H1 (cell line): ENCODE results near the gene DAB2IP. TPM values are rescaled to one million over a fixed set of nuclear protein-coding genes. Genes with fewer than 3 reads are reported as not detected.
A peak's percentile ranks its signal among the peaks of the same experiment; 100 is the strongest.

Source experiments
- CTCF ChIA-PET: fragments of 300-600 bp; sonication (Branson Sonifier 250); formaldehyde crosslinking; loops from one replicate; lab custom pipeline; 2021; ENCODE audit not compliant: partially characterized antibody; lab: Charles Lee
- POLR2A ChIA-PET: fragments of 300-600 bp; sonication (Branson Sonifier 250); formaldehyde crosslinking; loops from one replicate; lab custom pipeline; 2021; ENCODE audit warnings: inconsistent platforms; ENCODE audit not compliant: partially characterized antibody; lab: Charles Lee
- DNase-seq, 2 experiments: peaks; one replicate each; pipeline versions ENCODE4 v3.0.0 to v3.0.0-alpha.2; 2010 to 2022; ENCODE audit warnings: low spot score in 2 of 2, low read depth in 1 of 2, mixed read lengths in 1 of 2
- FAIRE-seq: peaks from 2 replicates; lab custom pipeline; 2011; peaks lifted over from hg19 to GRCh38; lab: Jason Lieb, UNC
- H2AFZ ChIP-seq: 2 replicates; pipeline ENCODE4 v1.8.1; 2012; ENCODE audit warnings: low read length, inconsistent platforms
- H2AK5ac ChIP-seq: 2 replicates; pipeline ENCODE4 v1.6.1; 2013; ENCODE audit warnings: low read depth, low read length
- H2BK120ac ChIP-seq: replicated peaks from 2 replicates; pipeline ENCODE3; 2013; ENCODE audit warnings: low read depth, low read length, inconsistent platforms
- H2BK12ac ChIP-seq: 2 replicates; pipeline ENCODE4 v1.6.1; 2013; ENCODE audit warnings: low read depth, low read length
- H2BK15ac ChIP-seq: 2 replicates; pipeline ENCODE4 v1.6.1; 2013; ENCODE audit warnings: low read length
- H2BK20ac ChIP-seq: 2 replicates; pipeline ENCODE4 v1.6.1; 2013; ENCODE audit warnings: low read length
- H2BK5ac ChIP-seq: 2 replicates; pipeline ENCODE4 v1.6.1; 2013; ENCODE audit warnings: low read depth, low read length
- H3K14ac ChIP-seq: 2 replicates; pipeline ENCODE4 v1.6.1; 2013; ENCODE audit warnings: inconsistent platforms; ENCODE audit not compliant: insufficient read length
- H3K18ac ChIP-seq: 2 replicates; pipeline ENCODE4 v1.6.1; 2013; ENCODE audit warnings: low read length; ENCODE audit errors: extremely low read depth
- H3K23ac ChIP-seq: 2 replicates; pipeline ENCODE4 v1.6.1; 2013; ENCODE audit warnings: inconsistent platforms; ENCODE audit not compliant: insufficient read length
- H3K23me2 ChIP-seq: 2 replicates; pipeline ENCODE4 v1.6.1; 2013; ENCODE audit warnings: low read depth, low read length
- H3K27ac ChIP-seq: 2 replicates; pipeline ENCODE4 v1.6.1; 2011; ENCODE audit warnings: low read depth, low read length, inconsistent platforms
- H3K27me3 ChIP-seq, 4 experiments: replicated peaks in 1 of 4; 1 replicate in 1 of 4; 2 replicates in 3 of 4; pipeline versions ENCODE4 v1.6.1 to v1.8.1; 2011 to 2013; ENCODE audit warnings: low read length in 3 of 4, mild to moderate bottlenecking in 3 of 4, inconsistent platforms in 2 of 4, mixed read lengths in 2 of 4, moderate library complexity in 1 of 4; ENCODE audit not compliant: control insufficient read depth in 3 of 4, insufficient read depth in 3 of 4; ENCODE audit errors: extremely low read depth in 1 of 4
- H3K36me3 ChIP-seq, 4 experiments: 2 replicates each; pipeline versions ENCODE4 v1.6.1 to v1.8.1; 2011 to 2013; ENCODE audit warnings: mild to moderate bottlenecking in 4 of 4, low read length in 3 of 4, moderate library complexity in 2 of 4, control low read depth in 1 of 4, inconsistent platforms in 1 of 4; ENCODE audit not compliant: insufficient read depth in 4 of 4, control insufficient read depth in 2 of 4
- H3K4ac ChIP-seq: replicated peaks from 2 replicates; pipeline ENCODE3; 2013; ENCODE audit warnings: low read length, low read depth, mixed read lengths, inconsistent platforms; ENCODE audit not compliant: insufficient read length
- H3K4me1 ChIP-seq, 4 experiments: replicated peaks in 1 of 4; 1 replicate in 1 of 4; 2 replicates in 3 of 4; pipeline versions ENCODE4 v1.6.1 to v1.8.1; 2011 to 2013; ENCODE audit warnings: low read length in 3 of 4, inconsistent platforms in 2 of 4, mixed read lengths in 1 of 4; ENCODE audit not compliant: insufficient read depth in 4 of 4, control insufficient read depth in 3 of 4
- H3K4me2 ChIP-seq, 2 experiments: 2 replicates each; pipeline versions ENCODE4 v1.6.1 to v1.8.1; 2011 to 2013; ENCODE audit warnings: low read depth in 2 of 2, low read length in 2 of 2, control low read depth in 1 of 2, inconsistent platforms in 1 of 2, mild to moderate bottlenecking in 1 of 2; ENCODE audit not compliant: insufficient read depth in 1 of 2
- H3K4me3 ChIP-seq, 4 experiments: fragments of 200-600, 300-600 bp in 1 of 4; sonication (generic), shearing (Covaris generic), sonication (Bioruptor Twin) in 1 of 4; 2 replicates each; pipeline versions ENCODE4 v1.5.1 to v1.8.1; 2011 to 2016; ENCODE audit warnings: low read length in 4 of 4, low read depth in 3 of 4, control low read depth in 2 of 4, inconsistent platforms in 2 of 4, mild to moderate bottlenecking in 2 of 4, mixed read lengths in 1 of 4, moderate library complexity in 1 of 4; ENCODE audit not compliant: insufficient read depth in 2 of 4; ENCODE audit errors: extremely low read depth in 1 of 4
- H3K56ac ChIP-seq: replicated peaks from 2 replicates; pipeline ENCODE3; 2013; ENCODE audit warnings: low read depth, mild to moderate bottlenecking, mixed read lengths, low read length, inconsistent platforms; ENCODE audit not compliant: insufficient read length
- H3K79me1 ChIP-seq: 2 replicates; pipeline ENCODE4 v1.6.1; 2013; ENCODE audit warnings: low read depth, low read length, control low read depth
- H3K79me2 ChIP-seq, 2 experiments: 2 replicates each; pipeline versions ENCODE4 v1.6.1 to v1.8.1; 2012 to 2013; ENCODE audit warnings: low read length in 2 of 2, mild to moderate bottlenecking in 2 of 2, inconsistent platforms in 1 of 2; ENCODE audit not compliant: insufficient read depth in 2 of 2, control insufficient read depth in 1 of 2
- H3K9ac ChIP-seq, 4 experiments: replicated peaks in 1 of 4; 1 replicate in 1 of 4; 2 replicates in 3 of 4; pipeline versions ENCODE4 v1.6.1 to v1.8.1; 2011 to 2013; ENCODE audit warnings: low read depth in 3 of 4, low read length in 3 of 4, control low read depth in 2 of 4, mild to moderate bottlenecking in 2 of 4, moderate library complexity in 2 of 4, inconsistent platforms in 1 of 4; ENCODE audit errors: extremely low read depth in 1 of 4
- H3K9me3 ChIP-seq, 2 experiments: 2 replicates each; pipeline versions ENCODE4 v1.6.1 to v1.8.1; 2012 to 2013; ENCODE audit warnings: mild to moderate bottlenecking in 2 of 2, moderate library complexity in 2 of 2, control low read depth in 1 of 2, inconsistent platforms in 1 of 2, low read depth in 1 of 2, low read length in 1 of 2, mixed read lengths in 1 of 2; ENCODE audit not compliant: insufficient read depth in 2 of 2
- H4K20me1 ChIP-seq, 2 experiments: replicated peaks in 1 of 2; 2 replicates each; pipeline versions ENCODE3 to v1.8.1; 2011 to 2013; ENCODE audit warnings: inconsistent platforms in 2 of 2, low read length in 2 of 2, mild to moderate bottlenecking in 1 of 2; ENCODE audit not compliant: insufficient read depth in 2 of 2, control insufficient read depth in 1 of 2
- H4K5ac ChIP-seq: 2 replicates; pipeline ENCODE4 v1.6.1; 2013; ENCODE audit warnings: low read length, low read depth, mixed read lengths, inconsistent platforms; ENCODE audit not compliant: insufficient read length
- H4K8ac ChIP-seq: 2 replicates; pipeline ENCODE4 v1.8.0; 2013; ENCODE audit warnings: mild to moderate bottlenecking, moderate library complexity, low read length, inconsistent platforms; ENCODE audit not compliant: insufficient read depth; ENCODE audit errors: extremely low read depth
- H4K91ac ChIP-seq: replicated peaks from 2 replicates; pipeline ENCODE3; 2013; ENCODE audit warnings: low read length, mixed read lengths, inconsistent platforms; ENCODE audit not compliant: insufficient read length
- POLR2AphosphoS5 ChIP-seq: IDR thresholded peaks from 2 replicates; pipeline ENCODE4 v1.6.1; 2011; ENCODE audit warnings: low read depth, low read length
- RBBP5 ChIP-seq: IDR thresholded peaks from 2 replicates; pipeline ENCODE4 v1.7.1; 2012; ENCODE audit warnings: low read depth, mild to moderate bottlenecking, inconsistent platforms, low read length, moderate library complexity, borderline replicate concordance
- RNF2 ChIP-seq: fragments of 200-900, 300-1000 bp; sonication (generic); IDR thresholded peaks from 2 replicates; pipeline ENCODE4 v1.7.1; 2016; ENCODE audit warnings: borderline replicate concordance, low read depth, mild to moderate bottlenecking, antibody characterized with exemption, low read length; ENCODE audit not compliant: poor library complexity, severe bottlenecking; ENCODE audit errors: missing control alignments
- WGBS, 2 experiments: shearing (Covaris generic) in 1 of 2; methylation state at CpG; one replicate each; pipeline versions ENCODE4 v1.1.6 to v1.1.7; 2013 to 2015; ENCODE audit warnings: low lambda C conversion rate in 2 of 2, mixed read lengths in 2 of 2, inconsistent platforms in 1 of 2, low coverage in 1 of 2, missing lambda C conversion rate in 1 of 2; ENCODE audit not compliant: insufficient replicate concordance in 2 of 2, insufficient coverage in 1 of 2, insufficient read length in 1 of 2; ENCODE audit errors: extremely low coverage in 1 of 2, missing lambda C conversion rate in 1 of 2; 5-methylcytosine and 5-hydroxymethylcytosine counted together
- polyA plus RNA-seq, 7 experiments: library from polyadenylated mRNA; depleted of rRNA in 3 of 7; stranded (reverse) in 5 of 7; unstranded in 2 of 7; fragments of >200 nt in 5 of 7; fragments of 200-250 nt in 2 of 7; gene quantifications; 1 replicate in 5 of 7; 2 replicates in 1 of 7; 4 replicates in 1 of 7; pipeline versions ENCODE4 v1.2.1 to v1.2.3, GENCODE V29; 2011 to 2013; ENCODE audit warnings: missing spikeins in 2 of 7, mixed read lengths in 2 of 7
- total RNA-seq: library from RNA; stranded (reverse); fragmentation: NEBNext Ultra II Directional; extraction: Animal tissue kit (Norgen Biotek cat#: 25700); gene quantifications from 2 replicates; pipeline ENCODE4 v1.2.1, GENCODE V29; 2021

The DAB2IP gene
- total and polyA plus RNA-seq, 2 of the 8 experiments (the other 6 are each of a cell fraction or from before 2014, with no cell fraction given) = 19.7 to 39.5 TPM

- H3K9me3 ChIP-seq = no peaks in the 10 kb centered on the region
- H3K56ac ChIP-seq = no peak overlapping the region
- H4K8ac ChIP-seq = no peak overlapping the region
- no peak overlapping the region for H2BK12ac ChIP-seq
- DNase-seq = no peak
- H3K79me1 ChIP-seq = no peaks in the 10 kb centered on the region
- no peak overlapping the region for H2AK5ac ChIP-seq
- H3K4me1 ChIP-seq = peaks cover 0 to 20% (median 10%) of the 10 kb centered on the region in 4 experiments; a peak in 6 of 7 replicates
- no peak overlapping the region for H3K4me2 ChIP-seq
- H3K18ac ChIP-seq = no peak overlapping the region
- no peak overlapping the region for H3K27ac ChIP-seq
- H3K4me3 ChIP-seq = no peak overlapping the region
- H3K14ac ChIP-seq = no peak overlapping the region
- H4K20me1 ChIP-seq = peaks cover 0 to 2% of the 10 kb centered on the region in 2 experiments
- no peak overlapping the region; the same call in 1 of the 2 replicates for H2BK15ac ChIP-seq
- no peak overlapping the region for H4K91ac ChIP-seq
- no peak overlapping the region for H3K4ac ChIP-seq
- no peaks in the 10 kb centered on the region for H3K27me3 ChIP-seq
- POLR2A ChIA-PET = no interaction called here
- WGBS, 2 experiments = 94% methylated on average over 5 of the region's 5 CpGs; no CpG with 5 or more reads in 1 of the 2 experiments
- H3K79me2 ChIP-seq = no peaks in the 10 kb centered on the region
- CTCF ChIA-PET = interaction anchor here (0.7 to 1.0 kb wide), 2 partner anchors 91 to 105 kb away, joined by 3 read pairs; no protein-coding TSS in a partner anchor
- no peak overlapping the region for H2AFZ ChIP-seq
- no peak overlapping the region for H2BK120ac ChIP-seq
- H2BK5ac ChIP-seq = peak overlapping the region; percentile 3; the same call in 1 of the 2 replicates
- H3K23ac ChIP-seq = no peak overlapping the region
- H2BK20ac ChIP-seq = no peak overlapping the region
- no peak overlapping the region for H4K5ac ChIP-seq
- H3K9ac ChIP-seq = no peak overlapping the region
- peaks cover 4% of the 10 kb centered on the region; the same call in 1 of the 2 replicates for H3K23me2 ChIP-seq
- FAIRE-seq = no peak
- TF ChIP-seq RBBP5 (no peak), RNF2 (no peak), POLR2AphosphoS5 (no peak)
- peaks cover 0 to 7% (median 5%) of the 10 kb centered on the region in 4 experiments; a peak in 5 of 8 replicates for H3K36me3 ChIP-seq
Measured at GRCh38 chr9:121786543-121786948, 135.1 kb downstream of the DAB2IP start.
